GM12878 (cell line): Measurements from ENCODE around the gene TTC17. TPM values are rescaled to one million over a fixed set of nuclear protein-coding genes. Genes with fewer than 3 reads are reported as not detected.
A peak's percentile ranks its signal among the peaks of the same experiment; 100 is the strongest.

Experiments
- BACH1 ChIP-seq: fragments of 450-650 bp; IDR thresholded peaks from 2 replicates; pipeline ENCODE4 v1.6.1; 2017; ENCODE audit warnings: mild to moderate bottlenecking, borderline replicate concordance
- E2F8 ChIP-seq: fragments of 450-650 bp; IDR thresholded peaks from 2 replicates; pipeline ENCODE4 v1.6.1; 2018; ENCODE audit warnings: mild to moderate bottlenecking, low read depth, moderate library complexity; ENCODE audit not compliant: partially characterized antibody
- EGR1 ChIP-seq, 2 experiments: IDR thresholded peaks; 1 replicate in 1 of 2; 2 replicates in 1 of 2; pipeline ENCODE4 v1.6.1; 2011 to 2012; ENCODE audit warnings: low read depth in 2 of 2, low read length in 2 of 2, borderline replicate concordance in 1 of 2, mild to moderate bottlenecking in 1 of 2, moderate library complexity in 1 of 2
- FOXK2 ChIP-seq: fragments of 450-650 bp; IDR thresholded peaks from 2 replicates; pipeline ENCODE4 v1.6.1; 2017; ENCODE audit warnings: mild to moderate bottlenecking, moderate library complexity
- GABPA ChIP-seq: IDR thresholded peaks from 2 replicates; pipeline ENCODE4 v1.6.1; 2014; ENCODE audit warnings: antibody characterized with exemption, low read depth, mild to moderate bottlenecking, inconsistent platforms
- MEF2B ChIP-seq: fragments of 450-650 bp; IDR thresholded peaks from 2 replicates; pipeline ENCODE4 v1.6.1; 2018; ENCODE audit warnings: mild to moderate bottlenecking, moderate library complexity; ENCODE audit not compliant: partially characterized antibody, poor library complexity, severe bottlenecking
- NFXL1 ChIP-seq: fragments of 450-650 bp; IDR thresholded peaks from 2 replicates; pipeline ENCODE4 v1.6.1; 2017; ENCODE audit warnings: antibody characterized with exemption, mild to moderate bottlenecking, borderline replicate concordance
- NFYA ChIP-seq: IDR thresholded peaks from 2 replicates; pipeline ENCODE4 v1.6.1; 2011; ENCODE audit warnings: low read depth, mild to moderate bottlenecking, low read length, improper control_type of control experiment, borderline replicate concordance
- NR2C1 ChIP-seq: fragments of 450-650 bp; IDR thresholded peaks from 2 replicates; pipeline ENCODE4 v1.6.1; 2017; ENCODE audit warnings: antibody characterized with exemption, mild to moderate bottlenecking, moderate library complexity
- NR2F1 ChIP-seq: fragments of 450-650 bp; conservative IDR thresholded peaks from 2 replicates; pipeline ENCODE4 v1.6.1; 2017; ENCODE audit warnings: mild to moderate bottlenecking
- NRF1 ChIP-seq: conservative IDR thresholded peaks from 2 replicates; pipeline ENCODE4 v1.6.1; 2011; ENCODE audit warnings: mild to moderate bottlenecking, low read depth, low read length, improper control_type of control experiment
- PML ChIP-seq: IDR thresholded peaks from 2 replicates; pipeline ENCODE4 v1.6.1; 2012; ENCODE audit warnings: low read length, inconsistent platforms
- SMC3 ChIP-seq: IDR thresholded peaks from 2 replicates; pipeline ENCODE4 v1.6.1; 2011; ENCODE audit warnings: low read length, improper control_type of control experiment, borderline replicate concordance
- SPI1 ChIP-seq: IDR thresholded peaks from 2 replicates; pipeline ENCODE4 v1.6.1; 2011; ENCODE audit warnings: low read depth, mild to moderate bottlenecking, low read length, moderate library complexity, borderline replicate concordance; ENCODE audit not compliant: insufficient read depth
- SREBF1 ChIP-seq: IDR thresholded peaks from 2 replicates; pipeline ENCODE4 v1.6.1; 2012; ENCODE audit warnings: mild to moderate bottlenecking, low read length
- STAT3 ChIP-seq: IDR thresholded peaks from 2 replicates; pipeline ENCODE4 v1.6.1; 2011; ENCODE audit warnings: low read depth, low read length, improper control_type of control experiment
- SUZ12 ChIP-seq: fragments of 200-600 bp; sonication (generic); IDR thresholded peaks from one replicate; pipeline ENCODE4 v1.6.1; 2018; ENCODE audit warnings: antibody characterized with exemption, mild to moderate bottlenecking; ENCODE audit not compliant: unreplicated experiment
- TARDBP ChIP-seq: IDR thresholded peaks from 2 replicates; pipeline ENCODE4 v1.6.1; 2016; ENCODE audit warnings: borderline replicate concordance
- USF2 ChIP-seq: IDR thresholded peaks from 2 replicates; pipeline ENCODE4 v1.6.1; 2011; ENCODE audit warnings: low read depth, low read length, improper control_type of control experiment, borderline replicate concordance
- YBX1 ChIP-seq: fragments of 450-650 bp; IDR thresholded peaks from 2 replicates; pipeline ENCODE4 v1.6.1; 2016; ENCODE audit warnings: antibody characterized with exemption
- ZNF592 ChIP-seq: fragments of 450-650 bp; IDR thresholded peaks from 2 replicates; pipeline ENCODE4 v1.6.1; 2017; ENCODE audit warnings: mild to moderate bottlenecking, moderate library complexity
- ZSCAN29 ChIP-seq: fragments of 450-650 bp; IDR thresholded peaks from 2 replicates; pipeline ENCODE4 v1.6.1; 2017; ENCODE audit warnings: mild to moderate bottlenecking, moderate library complexity
- polyA plus RNA-seq, 11 experiments: library from polyadenylated mRNA; depleted of rRNA in 4 of 11; unstranded in 6 of 11; stranded (reverse) in 5 of 11; fragments of >200 nt; fragmentation: Nextera tagmentation in 4 of 11; fragmentation: Illumina TruSeq in 1 of 11; extraction: Ambion mirVana in 4 of 11; extraction: Trizol in 1 of 11; gene quantifications; 1 replicate in 1 of 11; 2 replicates in 10 of 11; pipeline versions ENCODE4 v1.2.1 to v1.2.3, GENCODE V29; 2011 to 2016; ENCODE audit warnings: inconsistent platforms in 2 of 11, missing spikeins in 2 of 11, low read depth in 1 of 11
- total RNA-seq, 4 experiments: library from RNA; depleted of rRNA in 3 of 4; stranded (reverse); fragments of >200 nt in 3 of 4; fragmentation: Illumina TruSeq in 1 of 4; extraction: Trizol in 1 of 4; gene quantifications; 2 replicates each; pipeline versions ENCODE4 v1.2.1 to v1.2.3, GENCODE V29; 2013 to 2021

The TTC17 gene
- total and polyA plus RNA-seq, 10 of the 15 experiments (the other 5 are each of a cell fraction or from before 2014, with no cell fraction given), result 15.9 to 116 (median 41.5) TPM

GRCh38 chr11:43358801-43359421, at the start of gene TTC17 (continued):
- no peak for TF ChIP-seq USF2
- peak; percentile 97 for TF ChIP-seq NR2C1
- TF ChIP-seq SMC3, result no peak
- TF ChIP-seq TARDBP, result peak; percentile 84
- peak; percentile 95 for TF ChIP-seq GABPA
- TF ChIP-seq YBX1, result no peak
- TF ChIP-seq PML, result peak; percentile 78; the same call in 1 of the 2 replicates
- TF ChIP-seq E2F8, result no peak
- TF ChIP-seq ZNF592, result peak; percentile 91
- TF ChIP-seq FOXK2, result peak; percentile 22; the same call in 1 of the 2 replicates
- no peak for TF ChIP-seq NFYA
- no peak for TF ChIP-seq STAT3
- TF ChIP-seq SPI1, result no peak
- peak; percentile 72; the same call in 1 of the 2 replicates for TF ChIP-seq NR2F1
- TF ChIP-seq NRF1, result no peak
- TF ChIP-seq SUZ12, result no peak
- no peak for TF ChIP-seq ZSCAN29
- peak; percentile 87; the same call in 1 of the 2 replicates for TF ChIP-seq BACH1
- peak in 1 of 2 experiments; percentile 16; a peak in 1 of 3 replicates for TF ChIP-seq EGR1 (IDR thresholded peaks at IDR 0.05; ENCODE audit: borderline replicate concordance in 1 of 2, low read depth in 2 of 2, low read length in 2 of 2)
- no peak for TF ChIP-seq NFXL1
- peak; percentile 40 for TF ChIP-seq MEF2B
- 0 out of 2 replicates have a peak, but pooled peaks have one; percentile 9 for TF ChIP-seq SREBF1
